AG10803 (cell line): ENCODE data around the gene PLEKHH1.

ENCODE experiments used
- DNase-seq: peaks from one replicate; pipeline ENCODE4 v3.0.0; 2010; ENCODE audit warnings: low read depth
- H3K4me3 ChIP-seq: 2 replicates; pipeline ENCODE4 v1.5.1; 2011; ENCODE audit warnings: mild to moderate bottlenecking, low read length, control low read depth
- CTCF ChIP-seq: conservative IDR thresholded peaks from 2 replicates; pipeline ENCODE4 v1.5.1; 2011; ENCODE audit warnings: mild to moderate bottlenecking, low read length, control low read depth, inconsistent platforms

The PLEKHH1 gene

DNA sequence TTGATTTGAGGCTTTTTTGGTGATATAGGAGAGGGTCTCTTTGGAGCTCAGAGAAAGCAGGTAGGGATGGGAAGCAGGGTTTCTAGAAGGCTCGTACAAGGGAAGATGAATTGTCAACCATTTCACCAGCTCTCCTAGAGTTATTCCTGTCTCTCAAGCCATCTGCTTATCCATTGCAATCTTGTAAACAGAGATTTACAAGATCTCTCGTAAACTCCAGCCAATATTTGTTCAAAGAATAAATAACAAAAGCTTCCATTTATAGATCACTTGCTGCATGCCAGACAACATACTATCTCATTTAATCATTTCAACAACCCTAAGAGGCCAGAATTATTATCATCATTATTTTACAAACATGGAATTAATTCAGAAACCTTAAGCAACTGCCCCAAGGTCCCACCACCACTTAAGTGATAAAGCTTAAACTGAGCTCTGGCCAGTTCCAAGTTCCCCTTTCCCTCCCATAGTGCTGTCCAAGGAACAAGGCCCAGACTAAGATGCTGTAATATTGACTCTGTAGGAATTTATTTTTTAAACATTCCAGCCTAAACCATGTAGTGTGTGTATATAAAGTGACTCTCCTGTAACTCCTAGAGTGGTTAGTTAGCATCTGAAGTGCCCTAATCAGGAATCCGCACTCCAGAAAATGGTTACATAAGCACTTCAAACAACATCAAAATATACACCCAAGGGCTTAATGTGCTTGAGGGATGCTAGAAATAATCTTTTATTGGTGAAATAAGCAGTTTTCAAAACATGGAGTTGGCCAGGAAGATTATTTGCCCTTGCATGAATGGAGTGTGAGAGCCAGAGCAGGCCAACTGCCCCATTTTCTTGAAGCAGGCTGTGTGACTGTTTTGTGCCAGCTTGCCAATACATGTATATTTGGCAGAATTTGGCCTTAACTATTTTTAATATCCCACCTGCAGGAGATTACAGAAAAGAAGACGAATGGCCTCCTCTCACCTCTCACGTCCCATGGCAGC lies 2.8 kb upstream of the PLEKHH1 start:
- H3K4me3 ChIP-seq = no peak overlapping the region
- no peak for DNase-seq
- TF ChIP-seq CTCF = no peak

DNA sequence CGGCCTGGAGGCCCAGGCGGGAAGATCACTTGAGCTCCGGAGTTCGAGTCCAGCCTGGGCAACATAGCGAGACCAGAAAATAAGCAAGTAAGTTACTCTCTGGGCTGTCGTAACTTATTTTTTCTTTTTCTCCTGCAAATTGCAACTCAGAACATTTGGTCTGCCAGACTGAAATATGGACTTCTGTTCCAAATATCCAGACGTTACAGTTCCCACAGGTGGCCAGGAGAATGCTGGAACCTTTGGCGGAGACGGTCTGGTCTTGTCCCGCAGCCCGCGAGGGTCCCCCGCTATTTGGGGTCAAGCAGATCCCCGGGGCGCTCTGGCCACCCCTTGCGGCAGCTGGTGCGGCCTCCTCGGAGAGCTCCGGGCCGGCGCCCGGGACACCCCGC lies 488 bp upstream of the PLEKHH1 start:
- TF ChIP-seq CTCF = no peak
- DNase-seq = no peak
- H3K4me3 ChIP-seq = peak overlapping the region; percentile 59

GRCh38 chr14:67533754-67534085 lies 630 bp downstream of the PLEKHH1 start:
- no peak for DNase-seq
- no peak for TF ChIP-seq CTCF
- H3K4me3 ChIP-seq = peak overlapping the region; percentile 59; the same call in 1 of the 2 replicates

DNA sequence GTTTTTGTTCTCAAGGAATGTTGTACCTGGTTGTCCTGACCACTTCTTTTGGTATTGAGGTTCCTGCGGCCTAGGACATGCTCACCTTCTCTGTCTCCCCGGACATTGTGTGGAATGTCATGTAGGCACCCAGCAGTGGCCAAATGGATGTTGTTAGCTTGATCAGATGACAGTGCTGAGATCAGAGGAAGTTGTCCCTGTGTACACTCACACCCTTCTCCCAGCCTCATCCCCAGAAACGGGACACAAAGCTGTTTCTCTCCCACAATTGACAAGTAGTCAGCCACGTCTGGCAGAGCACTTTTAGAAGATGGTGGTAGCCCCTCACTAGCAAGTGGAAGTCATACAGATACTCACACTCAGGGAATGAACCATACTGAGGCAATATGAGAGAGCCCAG lies 3.0 kb downstream of the PLEKHH1 start:
- no peak overlapping the region for H3K4me3 ChIP-seq
- no peak for TF ChIP-seq CTCF
- DNase-seq = no peak

DNA sequence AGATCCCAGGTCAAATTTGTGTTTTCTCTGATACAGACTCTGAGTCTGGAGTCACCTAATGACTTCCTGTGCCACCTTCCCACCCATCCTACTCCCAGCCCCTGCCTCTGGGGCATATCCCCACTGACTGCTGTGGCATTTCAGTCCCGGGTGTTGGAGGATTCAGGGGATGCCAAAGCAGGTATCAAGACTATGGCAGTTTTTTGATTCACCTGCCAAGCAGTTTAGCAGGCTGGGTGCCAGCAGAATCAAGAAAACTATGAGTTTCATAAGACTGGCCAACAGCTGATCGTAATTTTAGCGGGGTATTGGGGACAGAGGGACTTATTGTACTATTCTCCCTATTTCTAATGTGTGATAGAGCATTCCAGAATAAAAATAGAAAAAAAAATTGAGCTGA lies 4.6 kb downstream of the PLEKHH1 start:
- TF ChIP-seq CTCF = no peak
- no peak for DNase-seq
- H3K4me3 ChIP-seq = no peak overlapping the region

GRCh38 chr14:67538501-67538900 lies 5.4 kb downstream of the PLEKHH1 start:
- H3K4me3 ChIP-seq = no peak overlapping the region
- DNase-seq = no peak
- TF ChIP-seq CTCF = no peak

- H3K4me3 ChIP-seq = no peak overlapping the region
- no peak for DNase-seq
- TF ChIP-seq CTCF = no peak
These were observed 6.0 kb downstream of the PLEKHH1 start for GRCh38 chr14:67539116-67539515.
